Measurements from ENCODE around the gene MEGF8.
"Not testable (repeated sequence)": the region's sequence is repeated elsewhere in the genome, so short reads cannot be mapped to it uniquely, and the experiment has no call there.

MEGF8 gene

DNA sequence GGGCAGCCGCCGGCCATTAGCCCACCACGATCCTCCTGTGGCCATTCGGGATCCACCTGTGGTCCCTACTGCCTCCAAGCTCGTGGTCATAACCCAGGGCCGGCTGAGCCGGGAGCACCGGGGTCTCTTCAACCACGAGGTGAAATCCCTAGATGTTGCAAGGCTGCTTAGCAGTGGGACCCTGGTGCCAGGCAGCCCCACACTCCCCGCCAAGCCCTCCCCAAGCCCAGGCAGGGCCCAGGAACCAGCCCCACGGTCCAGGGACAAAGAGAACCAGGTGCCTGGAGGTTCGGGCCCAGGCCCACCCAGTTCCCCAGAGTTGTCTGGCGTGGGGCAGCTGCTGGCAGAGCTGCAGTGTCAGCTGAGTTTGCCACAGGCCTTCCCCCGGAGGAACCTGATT is 15.7 kb upstream of the MEGF8 start:
- DNase-seq (ENCODE audit: low read depth in 2 of 2), result no peak

DNA sequence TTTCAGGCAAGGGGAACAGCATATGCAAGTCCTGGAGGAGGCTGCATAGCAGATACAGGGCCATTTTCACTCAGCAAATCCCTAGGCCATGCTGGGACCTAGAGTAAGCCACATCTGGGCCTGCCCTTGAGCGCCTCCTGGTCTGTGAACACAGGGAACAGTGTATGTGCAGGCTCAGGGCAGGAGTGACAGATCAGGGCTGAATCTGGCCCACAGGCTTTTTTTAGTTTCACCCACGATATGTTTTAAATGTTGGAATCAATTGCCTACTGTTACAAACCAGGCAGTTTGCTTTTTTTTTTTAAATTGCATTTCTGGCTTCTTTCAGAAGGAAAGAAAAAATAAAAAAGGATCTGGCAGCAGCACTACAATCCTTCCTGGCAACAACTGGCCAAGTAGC is 13.8 kb upstream of the MEGF8 start:
- DNase-seq (ENCODE audit: low read depth in 2 of 2), result no peak

DNA sequence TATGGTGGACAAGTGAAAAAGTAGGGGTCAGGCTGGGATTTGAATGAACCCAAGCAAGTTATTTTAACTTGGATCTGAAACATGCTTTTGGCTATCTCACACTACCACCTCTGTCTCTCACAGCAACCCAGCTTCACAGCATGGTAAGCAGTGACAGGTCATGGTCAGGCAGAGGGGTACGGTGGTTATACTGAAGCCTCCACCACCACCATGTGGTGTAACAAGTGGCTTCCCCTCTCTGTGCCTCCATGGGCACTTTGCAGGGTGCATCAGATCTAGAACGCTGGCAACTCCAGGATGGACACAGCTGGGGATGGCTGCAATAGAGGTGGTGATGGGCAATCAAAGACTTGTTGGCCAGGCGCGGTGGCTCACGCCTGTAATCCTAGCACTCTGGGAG is 13.1 kb upstream of the MEGF8 start:
- no peak for DNase-seq (ENCODE audit: low read depth in 2 of 2)

DNA sequence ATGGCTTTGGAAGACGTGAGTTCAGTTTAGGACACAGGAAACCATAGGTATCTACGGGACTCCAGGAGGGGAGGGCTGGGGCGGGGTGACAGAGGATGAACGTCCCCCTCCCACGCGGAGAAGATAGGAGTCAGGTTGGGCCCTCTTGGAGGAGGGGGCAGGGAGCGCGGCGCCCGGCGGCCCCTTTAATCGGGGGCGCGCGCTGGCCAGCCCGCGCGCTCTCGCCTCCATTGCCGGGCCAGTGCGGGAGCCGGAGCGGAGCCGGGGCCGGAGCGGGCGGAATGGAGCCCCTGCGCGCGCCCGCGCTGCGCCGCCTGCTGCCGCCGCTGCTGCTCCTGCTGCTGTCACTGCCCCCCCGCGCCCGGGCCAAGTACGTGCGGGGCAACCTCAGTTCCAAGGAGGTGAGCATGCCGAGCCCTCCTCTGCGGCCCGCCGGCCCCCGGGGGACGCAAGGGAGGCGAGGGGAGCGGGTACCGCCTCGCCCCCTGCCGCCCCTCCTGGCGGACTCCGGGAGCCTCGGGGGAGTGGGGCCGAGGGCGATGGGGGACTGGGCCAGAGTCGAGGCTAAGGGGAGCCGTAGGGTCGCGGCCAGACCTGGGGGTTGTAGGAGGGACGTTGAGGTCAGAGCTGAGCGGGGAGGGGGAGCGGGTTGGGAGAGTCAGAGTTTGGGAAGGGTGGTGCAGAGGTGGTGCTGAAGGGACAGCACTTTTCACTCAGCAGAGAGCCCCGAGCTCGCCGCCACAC is 12.2 kb upstream of the MEGF8 start, which contains the start of gene TMEM145:
TMEM145 (plus strand) TSS at position 214 of the 744 bp plus-strand sequence; CDS start at position 282, 68 bp downstream.
- no peak for DNase-seq (ENCODE audit: low read depth in 2 of 2)

DNA sequence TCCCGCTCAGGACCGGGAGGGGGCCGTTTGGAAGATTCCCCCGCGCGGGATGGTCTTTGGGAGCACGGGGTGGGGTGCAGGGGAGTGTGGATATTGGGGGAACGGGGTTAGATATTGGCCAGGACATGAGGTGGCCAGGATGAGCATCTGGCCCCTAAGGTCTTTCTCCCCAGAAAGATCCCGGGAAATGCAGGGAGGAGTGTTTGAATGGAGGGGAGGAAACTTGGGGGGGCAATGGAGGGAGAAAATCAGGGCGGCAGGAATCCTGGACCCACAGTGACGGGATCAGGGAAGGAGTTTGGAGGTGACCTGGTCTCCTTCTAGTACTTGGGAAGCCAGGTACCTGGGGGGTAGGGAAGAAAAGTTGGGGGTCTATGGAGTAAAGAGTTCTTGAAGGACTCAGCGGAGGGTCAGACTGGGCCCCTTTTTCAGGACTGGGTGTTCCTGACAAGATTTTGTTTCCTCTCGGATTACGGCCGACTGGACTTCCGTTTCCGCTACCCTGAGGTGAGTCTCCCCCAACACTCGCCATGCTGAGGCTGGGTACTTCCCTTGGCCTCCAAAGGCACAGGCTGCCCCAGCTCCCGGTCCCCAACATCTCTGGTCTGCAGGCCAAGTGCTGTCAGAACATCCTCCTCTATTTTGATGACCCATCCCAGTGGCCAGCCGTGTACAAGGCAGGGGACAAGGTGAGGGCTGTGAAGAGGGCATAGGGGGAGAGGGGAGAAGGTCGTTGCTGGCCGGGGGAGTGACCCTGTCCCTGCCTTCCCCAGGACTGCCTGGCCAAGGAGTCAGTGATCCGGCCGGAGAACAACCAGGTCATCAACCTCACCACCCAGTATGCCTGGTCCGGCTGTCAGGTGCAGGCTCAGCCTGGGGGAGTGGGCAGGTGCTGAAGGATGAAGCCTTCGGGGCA is 11.3 kb upstream of the MEGF8 start:
- no peak for DNase-seq (ENCODE audit: low read depth in 2 of 2)

DNA sequence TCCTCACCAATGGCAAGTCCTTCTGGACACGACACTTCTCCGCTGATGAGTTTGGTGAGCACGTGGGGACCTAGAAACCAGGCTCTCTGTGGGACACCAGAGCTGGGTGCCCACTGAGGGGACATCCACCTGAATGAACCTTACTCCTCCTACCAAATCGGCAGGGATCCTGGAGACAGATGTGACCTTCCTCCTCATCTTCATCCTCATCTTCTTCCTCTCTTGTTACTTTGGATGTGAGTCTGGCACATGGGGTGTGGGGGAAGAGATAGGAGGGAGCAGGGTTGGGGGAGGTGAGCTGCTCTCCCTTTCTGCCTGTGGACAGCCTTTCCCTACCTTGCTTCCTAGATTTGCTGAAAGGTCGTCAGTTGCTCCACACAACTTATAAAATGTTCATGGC is 10.4 kb upstream of the MEGF8 start:
- no peak for DNase-seq (ENCODE audit: low read depth in 2 of 2)

DNA sequence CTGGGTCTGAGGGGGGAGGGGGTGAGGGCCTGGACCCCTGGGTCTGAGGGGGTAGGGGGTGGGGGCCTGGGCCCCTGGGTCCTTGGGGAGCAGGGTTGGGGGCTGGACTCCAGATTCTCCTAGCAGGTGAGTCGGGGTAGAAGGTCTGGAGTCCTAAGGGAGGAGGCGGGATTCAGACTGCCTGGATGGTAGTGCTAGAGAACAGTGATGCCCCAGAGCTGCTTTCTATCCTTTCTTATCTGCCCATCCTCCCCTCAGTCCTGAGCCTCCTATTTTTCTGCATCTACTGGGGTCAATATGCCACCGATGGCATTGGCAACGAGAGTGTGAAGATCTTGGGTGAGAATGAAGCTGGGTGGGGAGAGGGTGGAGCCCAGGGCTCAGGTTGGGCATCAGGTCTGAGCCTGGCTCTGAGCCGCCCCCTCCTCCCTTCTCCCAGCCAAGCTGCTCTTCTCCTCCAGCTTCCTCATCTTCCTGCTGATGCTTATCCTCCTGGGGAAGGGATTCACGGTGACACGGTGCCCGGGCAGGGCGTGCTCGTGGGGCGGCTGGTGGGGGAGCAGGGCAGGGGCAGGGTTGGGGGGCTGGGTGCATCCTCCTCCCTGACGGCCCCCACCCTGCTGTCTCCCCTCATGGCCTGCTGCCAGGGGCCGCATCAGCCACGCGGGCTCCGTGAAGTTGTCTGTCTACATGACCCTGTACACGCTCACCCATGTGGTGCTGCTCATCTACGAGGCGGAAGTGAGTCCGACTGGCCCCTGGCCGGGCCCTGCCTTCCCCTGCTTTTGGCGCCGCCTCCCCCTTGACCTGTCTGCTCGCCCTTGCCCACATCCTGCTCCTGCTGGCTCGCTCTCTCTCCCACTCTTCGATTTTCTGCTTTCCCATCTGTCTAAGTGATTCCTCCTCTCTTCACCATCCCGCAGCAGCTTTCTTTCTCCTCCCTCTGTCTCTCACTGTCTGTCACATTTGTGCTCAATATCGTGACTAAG is 8.9 kb upstream of the MEGF8 start:
- no peak for DNase-seq (ENCODE audit: low read depth in 2 of 2)

DNA sequence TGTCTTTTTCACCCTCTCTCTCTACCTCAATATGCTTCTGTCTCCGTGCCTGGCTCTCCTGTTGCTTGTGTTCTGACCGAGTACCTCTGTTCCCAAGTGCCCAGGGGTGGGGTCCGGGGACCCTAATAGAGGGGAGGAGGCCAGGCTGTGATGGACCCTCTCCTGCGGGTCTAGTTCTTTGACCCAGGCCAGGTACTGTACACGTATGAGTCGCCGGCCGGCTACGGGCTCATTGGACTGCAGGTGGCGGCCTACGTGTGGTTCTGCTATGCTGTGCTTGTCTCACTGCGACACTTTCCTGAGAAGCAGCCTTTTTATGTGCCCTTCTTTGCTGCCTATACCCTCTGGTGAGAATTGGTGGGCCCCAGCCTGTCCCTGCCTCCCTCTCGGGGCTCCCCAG is 7.9 kb upstream of the MEGF8 start:
- no peak for DNase-seq (ENCODE audit: low read depth in 2 of 2)

DNA sequence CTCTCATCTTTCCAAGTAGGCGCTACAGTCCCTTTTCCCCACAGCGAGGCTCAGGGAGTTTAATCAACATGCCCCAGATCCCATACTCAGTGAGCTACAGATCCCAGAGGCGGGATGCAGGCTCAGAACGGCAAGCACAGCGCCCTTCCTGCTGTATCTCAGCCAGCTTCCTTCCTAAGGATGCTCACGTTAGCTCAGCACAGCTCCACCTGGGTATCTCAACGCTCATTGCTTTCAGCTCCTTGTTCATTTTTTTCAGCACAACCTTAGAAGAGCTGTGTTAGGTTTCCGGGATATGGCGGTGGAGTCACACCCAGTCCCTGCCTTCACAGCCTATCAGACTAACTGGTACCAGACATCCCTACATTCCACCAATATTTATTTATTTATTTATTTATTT is 3.1 kb upstream of the MEGF8 start:
- no peak for DNase-seq (ENCODE audit: low read depth in 2 of 2)

DNA sequence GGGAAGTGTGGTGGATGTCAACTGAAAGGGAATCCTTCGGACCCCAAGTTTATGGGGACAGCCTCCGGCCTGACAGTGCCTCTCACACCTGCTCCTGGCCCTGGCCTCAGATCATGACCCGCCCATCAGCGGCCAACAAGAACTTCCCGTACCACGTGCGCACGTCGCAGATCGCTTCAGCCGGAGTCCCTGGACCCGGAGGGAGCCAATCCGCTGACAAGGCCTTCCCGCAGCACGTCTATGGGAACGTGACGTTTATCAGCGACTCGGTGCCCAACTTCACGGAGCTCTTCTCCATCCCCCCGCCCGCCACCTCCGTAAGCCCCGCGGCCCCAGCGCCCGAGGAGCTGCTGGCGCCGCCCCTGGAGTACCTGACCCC is 2.0 kb upstream of the MEGF8 start:
- DNase-seq (ENCODE audit: low read depth in 2 of 2), result no peak

DNA sequence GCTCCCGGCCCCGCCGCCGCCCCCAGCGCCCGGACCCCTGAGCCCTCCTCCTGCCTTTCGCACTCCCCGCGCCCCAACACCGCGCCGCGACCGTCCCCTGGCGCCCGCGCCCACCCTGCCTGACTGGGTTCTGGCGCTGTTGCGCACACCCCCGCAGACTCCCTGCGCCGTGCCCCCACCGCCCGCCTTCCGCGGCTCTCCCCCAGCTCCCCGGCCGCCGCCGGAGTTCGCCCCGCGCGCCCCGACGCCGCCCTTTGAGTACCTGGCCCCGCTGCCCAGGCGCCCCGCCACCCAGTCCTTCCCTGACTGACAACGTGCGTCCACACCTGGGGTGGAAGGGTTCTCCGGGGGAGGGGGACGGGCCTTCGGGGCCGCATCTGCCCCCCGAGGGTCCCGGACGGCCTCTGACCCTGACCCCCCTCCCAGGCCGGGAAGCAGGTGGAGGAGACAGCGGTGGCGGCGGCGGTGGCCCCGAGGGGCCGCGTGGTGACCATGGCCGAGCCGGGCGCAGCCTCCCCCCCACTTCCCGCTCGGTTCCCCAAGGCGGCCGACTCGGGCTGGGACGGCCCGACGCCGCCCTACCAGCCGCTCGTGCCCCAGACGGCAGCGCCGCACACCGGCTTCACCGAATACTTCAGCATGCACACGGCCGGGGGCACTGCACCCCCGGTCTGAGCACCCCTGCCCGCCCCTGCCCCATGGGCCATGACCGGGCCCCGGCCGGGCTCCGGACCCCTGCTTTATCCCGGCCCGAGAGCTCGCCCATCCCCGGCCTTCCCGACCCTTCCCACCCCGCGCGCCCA is 1.4 kb upstream of the MEGF8 start:
- DNase-seq (ENCODE audit: low read depth in 2 of 2), result no peak

DNA sequence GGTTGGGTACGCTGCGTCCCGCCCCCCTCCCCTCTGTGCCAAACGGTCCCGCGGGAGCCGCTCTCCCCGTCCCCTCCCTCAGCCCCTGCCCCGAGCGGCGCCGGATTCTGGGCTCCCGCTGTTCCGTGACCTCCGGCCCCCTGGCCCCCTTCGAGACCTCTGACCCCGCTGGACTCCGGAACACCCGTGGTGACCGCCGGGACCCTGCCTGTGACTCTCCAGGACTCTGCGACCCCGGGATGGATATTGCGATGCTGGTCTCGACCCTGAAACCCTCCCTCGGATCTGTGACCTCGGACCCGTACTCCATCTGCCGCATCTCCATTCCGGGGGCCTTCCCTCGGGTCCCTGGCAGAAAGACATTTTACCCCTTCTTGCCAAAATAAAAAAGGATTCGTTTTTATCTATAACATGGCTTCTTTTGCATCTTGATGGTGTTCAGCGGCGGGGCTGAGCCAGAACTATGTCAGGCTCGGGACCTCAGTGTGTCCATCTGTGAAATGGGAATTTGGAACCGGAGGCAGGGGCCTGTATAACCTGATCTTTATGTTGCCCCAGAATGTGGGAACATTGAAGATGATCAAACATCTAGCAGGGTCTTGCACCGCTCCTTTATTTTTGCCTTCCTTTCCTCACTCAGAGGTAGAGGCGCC is 654 bp upstream of the MEGF8 start:
- no peak for DNase-seq (ENCODE audit: low read depth in 2 of 2)

DNA sequence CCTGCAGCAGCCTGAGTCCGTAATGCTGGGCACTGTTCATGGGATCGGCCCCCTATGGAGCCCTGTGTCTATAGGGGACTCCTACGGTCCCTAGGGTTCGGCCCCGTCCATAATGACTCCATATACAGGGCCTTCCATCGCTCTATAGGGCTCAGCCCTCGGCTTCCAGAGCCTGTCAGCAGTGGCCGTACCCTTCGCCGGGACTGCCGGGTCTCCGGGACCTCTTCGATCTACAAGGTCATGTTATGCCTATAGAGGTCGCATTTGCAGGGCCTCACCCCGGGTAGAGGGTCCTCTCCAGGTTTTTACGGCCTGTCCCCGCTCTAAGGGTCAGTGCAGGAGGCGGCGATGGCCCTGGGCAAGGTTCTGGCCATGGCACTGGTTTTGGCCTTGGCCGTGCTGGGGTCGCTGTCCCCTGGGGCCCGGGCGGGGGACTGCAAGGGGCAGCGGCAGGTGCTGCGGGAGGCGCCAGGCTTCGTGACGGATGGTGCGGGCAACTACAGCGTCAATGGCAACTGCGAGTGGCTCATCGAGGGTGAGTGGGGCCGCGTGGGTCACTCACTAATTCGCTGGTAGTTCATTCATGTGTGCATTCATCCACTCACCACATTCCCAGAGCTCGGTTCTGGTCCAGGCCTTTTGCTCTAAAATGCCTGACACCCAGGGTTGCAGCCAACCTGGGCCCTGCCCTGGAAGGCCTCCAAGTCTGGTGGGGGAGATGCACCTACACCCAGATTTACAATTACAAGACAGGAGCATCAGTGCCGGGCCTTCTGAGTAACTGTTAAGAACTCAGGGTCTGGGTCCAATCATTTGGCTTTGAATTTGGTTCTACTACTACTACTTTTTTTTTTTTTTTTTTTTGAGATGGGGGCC is 699 bp downstream of the MEGF8 start:
- DNase-seq (ENCODE audit: low read depth in 2 of 2), result no peak

DNA sequence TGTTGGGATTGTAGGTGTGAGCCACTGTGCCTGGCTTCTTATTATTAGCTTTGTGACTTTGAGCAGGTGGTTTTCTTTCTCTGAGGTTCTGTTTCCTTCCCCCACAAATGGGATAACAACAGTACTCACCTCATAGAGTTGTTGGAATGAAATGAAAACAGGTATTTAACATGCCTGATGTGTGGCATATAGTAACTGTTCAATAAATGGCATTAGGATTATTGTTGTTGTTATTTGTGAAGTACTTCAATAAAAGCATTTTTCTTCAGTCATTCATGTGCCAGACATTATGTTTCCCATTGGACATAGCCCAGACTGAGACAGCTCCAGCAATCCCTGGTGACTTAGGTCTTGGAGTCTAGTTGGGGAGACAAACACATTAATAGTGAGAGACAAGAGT is 1.5 kb downstream of the MEGF8 start:
- DNase-seq (ENCODE audit: low read depth in 2 of 2), result no peak

DNA sequence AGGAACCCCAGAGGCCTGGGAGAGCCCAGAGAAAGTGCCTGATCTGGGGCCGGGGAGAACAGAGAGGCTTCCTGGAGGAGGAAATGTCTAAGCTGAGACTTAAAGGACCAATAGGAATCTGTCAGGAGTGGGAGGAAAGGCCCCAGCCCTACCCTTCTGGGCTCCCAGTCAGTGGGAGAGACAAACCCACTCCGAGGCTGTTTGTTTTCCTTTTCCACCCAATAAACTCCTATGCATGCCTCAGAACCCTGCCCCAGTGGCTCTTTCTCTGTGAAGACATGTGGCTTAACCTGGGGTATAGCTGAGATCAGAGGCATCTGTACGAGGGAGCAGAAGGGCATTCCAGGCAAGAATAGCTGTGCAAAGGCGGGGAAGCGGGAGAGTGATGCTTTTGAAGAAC is 1.9 kb downstream of the MEGF8 start:
- DNase-seq (ENCODE audit: low read depth in 2 of 2), result no peak

DNA sequence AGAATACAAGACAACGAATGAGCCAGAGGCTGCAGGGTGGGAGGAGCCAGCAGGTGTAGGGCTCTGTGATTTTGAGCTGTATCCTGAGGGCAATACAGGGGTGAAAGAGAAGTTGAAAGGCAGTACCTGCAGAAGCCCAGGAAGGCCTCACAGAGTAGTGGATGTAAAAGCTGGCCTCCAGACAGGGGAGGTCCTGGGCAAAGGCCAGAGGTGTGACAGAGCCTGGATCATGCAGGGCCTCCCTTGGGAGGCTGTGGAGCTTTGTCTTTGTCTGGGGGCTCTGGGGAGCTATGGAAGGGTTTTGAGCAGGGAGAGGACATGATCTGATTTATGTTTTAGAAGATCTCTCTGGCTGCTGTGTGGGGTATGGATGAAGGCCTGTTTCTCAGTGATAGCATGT is 2.7 kb downstream of the MEGF8 start:
- DNase-seq (ENCODE audit: low read depth in 2 of 2), result no peak

DNA sequence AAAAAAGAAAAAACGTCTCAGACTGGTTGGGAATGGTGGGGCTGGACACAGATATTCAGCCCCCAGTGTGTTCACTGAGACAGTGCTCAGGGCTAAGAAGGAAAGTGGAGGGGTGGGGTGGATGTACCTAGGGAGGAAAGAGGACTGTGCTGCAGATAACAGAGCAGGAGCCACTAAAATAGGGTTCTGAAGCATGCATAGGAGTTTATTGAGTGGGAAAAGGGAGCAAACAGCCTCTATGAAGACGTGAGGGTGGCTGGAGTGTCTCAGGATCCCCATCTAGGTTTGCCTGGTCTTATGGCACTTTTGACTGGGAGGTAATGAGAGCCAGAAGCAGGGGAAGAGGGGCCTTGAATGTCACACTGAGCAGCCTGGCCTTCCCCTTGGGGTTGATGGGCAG is 3.4 kb downstream of the MEGF8 start:
- DNase-seq (ENCODE audit: low read depth in 2 of 2), result no peak

DNA sequence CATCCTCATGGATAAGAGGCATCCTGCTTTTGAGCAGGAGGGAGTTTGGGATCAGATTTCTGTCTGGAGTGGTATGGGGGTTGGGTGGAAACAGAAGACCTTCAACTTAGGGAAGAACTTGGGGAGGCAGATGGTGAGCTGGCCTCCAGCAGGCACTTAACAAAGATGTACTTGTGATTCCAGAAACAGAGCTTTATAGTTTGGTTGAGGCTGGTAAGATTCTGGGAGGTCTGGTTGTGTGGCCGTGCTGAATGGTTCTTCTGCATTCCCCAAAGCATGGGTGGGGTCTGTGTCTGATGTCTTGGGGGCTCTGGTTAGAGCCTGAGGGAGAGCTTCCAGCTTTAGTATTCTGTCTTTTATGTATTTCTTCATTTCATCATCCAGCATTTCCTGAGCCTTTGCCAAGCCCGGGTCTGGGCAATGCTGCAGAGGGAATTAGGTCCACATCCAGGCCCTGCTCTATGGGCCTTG is 4.8 kb downstream of the MEGF8 start:
- no peak for DNase-seq (ENCODE audit: low read depth in 2 of 2)

DNA sequence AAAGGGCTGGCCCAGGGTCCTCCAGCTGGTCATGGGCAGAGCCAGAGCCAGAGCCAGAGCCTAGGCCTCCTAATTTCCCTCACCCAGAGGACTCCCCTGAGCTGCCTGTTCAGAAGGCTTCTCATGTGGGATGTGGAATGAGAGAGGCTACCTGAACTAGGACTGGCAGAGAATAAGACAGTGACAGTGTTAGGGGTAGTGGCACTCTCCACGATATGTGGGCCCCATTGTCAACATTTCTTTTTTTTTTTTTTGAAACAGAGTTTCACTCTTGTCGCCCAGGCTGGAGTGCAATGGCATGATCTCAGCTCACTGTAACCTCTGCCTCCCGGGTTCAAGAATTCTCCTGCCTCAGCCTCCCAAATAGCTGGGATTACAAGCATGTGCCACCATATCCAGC is 5.9 kb downstream of the MEGF8 start:
- DNase-seq (ENCODE audit: low read depth in 2 of 2), result not testable (repeated sequence)
